Endothelial cell of umbilical vein (primary cell): Measurements from ENCODE around the gene PLAC1. TPM values are rescaled to one million over a fixed set of nuclear protein-coding genes. Genes with fewer than 3 reads are reported as not detected.

Experiments used
- BruUV-seq: library from RNA; stranded (reverse); fragments of 400-500 nt; replicated peaks from 2 replicates; lab custom pipeline; 2021; lab: Mats Ljungman, UMichigan
- CTCF ChIA-PET: fragments of 300-600, 350-600 bp; sonication (Branson Sonifier 250); formaldehyde crosslinking; loops from one replicate; lab custom pipeline; 2021; ENCODE audit warnings: antibody characterized with exemption, inconsistent platforms; lab: Charles Lee
- POLR2A ChIA-PET: fragments of 300-600, 350-600 bp; sonication (Branson Sonifier 250); formaldehyde crosslinking; loops from one replicate; lab custom pipeline; 2021; ENCODE audit warnings: antibody characterized with exemption, inconsistent platforms; lab: Charles Lee
- DNase-seq: peaks from one replicate; pipeline ENCODE4 v3.0.0-alpha.2; 2011; ENCODE audit warnings: low read depth, low spot score
- FAIRE-seq: peaks from 2 replicates; lab custom pipeline; 2011; peaks lifted over from hg19 to GRCh38; lab: Jason Lieb, UNC
- H2AFZ ChIP-seq: 2 replicates; pipeline ENCODE4 v1.6.0; 2012; ENCODE audit warnings: low read depth, low read length, control low read depth, inconsistent platforms
- H3K27ac ChIP-seq: 2 replicates; pipeline ENCODE4 v1.5.1; 2011; ENCODE audit warnings: low read depth, mild to moderate bottlenecking, control low read depth, low read length, moderate library complexity; ENCODE audit not compliant: insufficient read depth
- H3K27me3 ChIP-seq, 2 experiments: 2 replicates each; pipeline versions ENCODE4 v1.6.0 to v1.6.1; 2011; ENCODE audit warnings: low read length in 2 of 2, mixed read lengths in 1 of 2; ENCODE audit not compliant: control insufficient read depth in 2 of 2, insufficient read depth in 2 of 2
- H3K36me3 ChIP-seq, 2 experiments: 2 replicates in 1 of 2; 3 replicates in 1 of 2; pipeline ENCODE4 v1.5.1; 2011; ENCODE audit warnings: low read length in 2 of 2, mild to moderate bottlenecking in 1 of 2, moderate library complexity in 1 of 2; ENCODE audit not compliant: control insufficient read depth in 2 of 2, insufficient read depth in 2 of 2; ENCODE audit errors: extremely low read depth in 1 of 2
- H3K4me1 ChIP-seq: 3 replicates; pipeline ENCODE4 v1.5.1; 2011; ENCODE audit warnings: mild to moderate bottlenecking, low read length; ENCODE audit not compliant: control insufficient read depth, insufficient read depth; ENCODE audit errors: extremely low read depth
- H3K4me2 ChIP-seq: 2 replicates; pipeline ENCODE4 v1.6.1; 2011; ENCODE audit warnings: low read length, control low read depth, mixed read lengths; ENCODE audit not compliant: insufficient read depth
- H3K4me3 ChIP-seq, 3 experiments: fragments of 200-600 bp in 1 of 3; sonication (generic), shearing (Covaris generic) in 1 of 3; replicated peaks in 1 of 3; 2 replicates each; pipeline ENCODE4 v1.5.1; 2011 to 2016; ENCODE audit warnings: control low read depth in 3 of 3, low read length in 3 of 3, mild to moderate bottlenecking in 2 of 3, inconsistent platforms in 1 of 3, low read depth in 1 of 3, moderate library complexity in 1 of 3; ENCODE audit not compliant: insufficient read depth in 1 of 3
- H3K79me2 ChIP-seq: 2 replicates; pipeline ENCODE4 v1.6.0; 2012; ENCODE audit warnings: low read length, inconsistent platforms; ENCODE audit not compliant: control insufficient read depth, insufficient read depth
- H3K9ac ChIP-seq: replicated peaks from 2 replicates; pipeline ENCODE3; 2011; ENCODE audit warnings: low read length, control low read depth; ENCODE audit not compliant: insufficient read depth; ENCODE audit errors: extremely low read depth
- H3K9me1 ChIP-seq: replicated peaks from 3 replicates; pipeline ENCODE4 v1.6.0; 2011; ENCODE audit warnings: mild to moderate bottlenecking, low read length; ENCODE audit not compliant: control insufficient read depth, insufficient read depth; ENCODE audit errors: extremely low read depth
- H3K9me3 ChIP-seq: replicated peaks from 2 replicates; pipeline ENCODE4 v1.5.1; 2012; ENCODE audit warnings: low read length, inconsistent platforms; ENCODE audit not compliant: control insufficient read depth, insufficient read depth
- H4K20me1 ChIP-seq: replicated peaks from 2 replicates; pipeline ENCODE3; 2011; ENCODE audit warnings: mild to moderate bottlenecking, low read length; ENCODE audit not compliant: control insufficient read depth, insufficient read depth; ENCODE audit errors: extremely low read depth
- EZH2 ChIP-seq: IDR thresholded peaks from 2 replicates; pipeline ENCODE4 v1.6.1; 2012; ENCODE audit warnings: borderline replicate concordance, low read depth, mild to moderate bottlenecking, moderate library complexity, low read length, inconsistent platforms; ENCODE audit not compliant: severe bottlenecking
- FOS ChIP-seq: IDR thresholded peaks from 2 replicates; pipeline ENCODE4 v1.6.1; 2011; ENCODE audit warnings: mild to moderate bottlenecking, low read length, moderate library complexity, borderline replicate concordance; ENCODE audit not compliant: insufficient read depth
- GATA2 ChIP-seq: IDR thresholded peaks from 2 replicates; pipeline ENCODE4 v1.7.0; 2011; ENCODE audit warnings: low read depth, mild to moderate bottlenecking, moderate library complexity, mixed read lengths, low read length; ENCODE audit not compliant: insufficient read length, insufficient read depth
- JUN ChIP-seq: IDR thresholded peaks from 2 replicates; pipeline ENCODE4 v1.6.1; 2011; ENCODE audit warnings: borderline replicate concordance, low read depth; ENCODE audit not compliant: insufficient read length, insufficient read depth
- MAX ChIP-seq: IDR thresholded peaks from 2 replicates; pipeline ENCODE4 v1.6.1; 2011; ENCODE audit not compliant: insufficient read depth, insufficient read length
- MYC ChIP-seq: IDR thresholded peaks from one replicate; pipeline ENCODE4 v1.6.1; 2011; ENCODE audit warnings: mild to moderate bottlenecking, low read depth, low read length
- POLR2A ChIP-seq: IDR thresholded peaks from 2 replicates; pipeline ENCODE4 v1.6.1; 2012; ENCODE audit warnings: low read depth, mild to moderate bottlenecking, control low read depth, low read length
- POLR2AphosphoS5 ChIP-seq: IDR thresholded peaks from 2 replicates; pipeline ENCODE4 v1.6.1; 2012; ENCODE audit warnings: low read depth, mild to moderate bottlenecking, control low read depth, low read length, moderate library complexity; ENCODE audit not compliant: insufficient read depth
- dilution Hi-C: fragments of 300-500 bp; cut with MboI; formaldehyde crosslinking; loops from one replicate; pipeline ENCODE4 v1.15.0; 2019; ENCODE audit warnings: low sequenced_read_pairs; ENCODE audit not compliant: extremely low pct_ligation_motif_present
- intact Hi-C: fragments of 100-400 bp; cut with micrococcal nuclease; formaldehyde crosslinking; loops from one replicate; pipeline ENCODE4 v1.10.0; 2022
- polyA plus RNA-seq, 4 experiments: library from polyadenylated mRNA; depleted of rRNA in 3 of 4; stranded (reverse) in 3 of 4; unstranded in 1 of 4; fragments of >200 nt; gene quantifications; 2 replicates each; pipeline versions ENCODE4 v1.2.1 to v1.2.3, GENCODE V29; 2011 to 2012; ENCODE audit warnings: missing spikeins in 1 of 4
- total RNA-seq: library from RNA; stranded (reverse); gene quantifications from 2 replicates; pipeline ENCODE4 v1.2.3, GENCODE V29; 2021
- TF ChIP-seq, protein P1 (sequence below), 2 donors: IDR thresholded peaks; 1 replicate in 1 of 2; 2 replicates in 1 of 2; pipeline ENCODE4 v1.5.1; 2011; ENCODE audit warnings: low read length in 2 of 2, mild to moderate bottlenecking in 2 of 2, moderate library complexity in 2 of 2, control low read depth in 1 of 2, inconsistent platforms in 1 of 2, low read depth in 1 of 2; ENCODE audit not compliant: insufficient read depth in 1 of 2; ENCODE audit errors: extremely low read depth in 1 of 2

The PLAC1 gene
- total and polyA plus RNA-seq, 2 donors (not counting 3 experiments of a cell fraction or from before 2014, with no cell fraction given) = 0.58 to 2.4 TPM

GRCh38 chrX:134688839-134689238 is 30.6 kb upstream of the PLAC1 start:
- no TSS peak for BruUV-seq
- H3K4me2 ChIP-seq = no peak overlapping the region
- ChIA-PET POLR2A (no interaction called here), CTCF (no interaction called here)
- FAIRE-seq = peak; percentile 60
- H3K27me3 ChIP-seq = no peaks in the 10 kb centered on the region
- peaks cover 28% of the 10 kb centered on the region for H3K4me1 ChIP-seq
- no peak overlapping the region for H3K9ac ChIP-seq
- TF ChIP-seq JUN (peak; percentile 16), FOS (peak; percentile 53), POLR2AphosphoS5 (no peak)
- no peaks in the 10 kb centered on the region for H3K79me2 ChIP-seq
- no peak overlapping the region for H3K4me3 ChIP-seq
- dilution Hi-C loops (no loop called here), intact Hi-C loops (no loop called here)
- no peaks in the 10 kb centered on the region for H3K9me3 ChIP-seq
- no peaks in the 10 kb centered on the region for H4K20me1 ChIP-seq
- no peaks in the 10 kb centered on the region for H3K9me1 ChIP-seq
- no peak for DNase-seq
- H3K36me3 ChIP-seq = no peaks in the 10 kb centered on the region
- H2AFZ ChIP-seq = no peak overlapping the region
- no peak overlapping the region for H3K27ac ChIP-seq

DNA sequence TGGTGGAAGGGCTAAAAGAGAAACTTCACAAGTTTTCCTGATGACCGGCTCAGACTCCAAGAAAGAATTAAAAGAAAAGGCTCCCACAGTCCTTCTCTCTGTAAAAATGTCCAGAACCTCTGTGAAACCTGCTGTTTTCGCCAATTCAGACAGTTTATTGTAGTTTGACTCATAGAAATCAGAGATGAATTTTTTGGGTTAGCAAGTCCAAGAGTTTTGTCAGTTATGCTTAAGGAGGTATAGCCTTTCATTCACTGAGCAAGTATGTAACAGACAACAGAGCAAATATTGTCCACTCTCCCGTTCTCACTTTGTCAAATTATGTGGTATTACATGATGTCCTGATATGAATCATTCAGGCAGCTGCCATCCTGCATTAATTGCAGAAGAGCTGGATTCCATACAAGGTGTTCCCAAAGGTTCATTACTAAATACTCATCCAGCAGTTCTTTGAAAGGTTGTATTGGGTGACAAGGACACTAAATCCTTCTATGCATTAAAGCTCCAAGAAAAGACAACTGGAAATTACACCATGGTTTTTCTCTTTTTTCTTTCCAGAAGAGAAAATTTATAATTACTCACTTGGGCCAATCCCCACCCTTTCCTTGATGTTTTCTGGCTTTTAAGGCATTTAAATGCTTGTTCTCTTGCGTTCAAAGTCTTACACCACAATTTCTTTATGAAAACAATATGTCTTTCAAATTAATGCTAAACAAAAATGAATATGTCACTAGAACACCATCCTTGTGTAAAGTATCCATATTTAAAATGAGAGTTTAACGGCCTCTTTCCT is 30.0 kb upstream of the PLAC1 start:
- no peak overlapping the region for H2AFZ ChIP-seq
- no peak overlapping the region for H3K4me3 ChIP-seq
- ChIA-PET POLR2A (no interaction called here), CTCF (no interaction called here)
- FAIRE-seq (peak; percentile 49), DNase-seq (no peak)
- dilution Hi-C loops (no loop called here), intact Hi-C loops (no loop called here)
- H3K4me2 ChIP-seq = no peak overlapping the region
- no peaks in the 10 kb centered on the region for H3K79me2 ChIP-seq
- H3K4me1 ChIP-seq = peaks cover 29% of the 10 kb centered on the region
- H3K27ac ChIP-seq = no peak overlapping the region
- no peaks in the 10 kb centered on the region for H3K36me3 ChIP-seq
- H3K9me3 ChIP-seq = no peaks in the 10 kb centered on the region
- H3K9ac ChIP-seq = no peak overlapping the region
- H3K9me1 ChIP-seq = no peaks in the 10 kb centered on the region
- no peaks in the 10 kb centered on the region for H4K20me1 ChIP-seq
- no peak for TF ChIP-seq JUN
- no peak for TF ChIP-seq FOS
- no peak for TF ChIP-seq MAX
- no peak for TF ChIP-seq EZH2
- no peak for TF ChIP-seq POLR2AphosphoS5
- TF ChIP-seq MYC = no peak
- TF ChIP-seq GATA2 = no peak
- no peak for TF ChIP-seq POLR2A
- TF ChIP-seq, protein P1, sequence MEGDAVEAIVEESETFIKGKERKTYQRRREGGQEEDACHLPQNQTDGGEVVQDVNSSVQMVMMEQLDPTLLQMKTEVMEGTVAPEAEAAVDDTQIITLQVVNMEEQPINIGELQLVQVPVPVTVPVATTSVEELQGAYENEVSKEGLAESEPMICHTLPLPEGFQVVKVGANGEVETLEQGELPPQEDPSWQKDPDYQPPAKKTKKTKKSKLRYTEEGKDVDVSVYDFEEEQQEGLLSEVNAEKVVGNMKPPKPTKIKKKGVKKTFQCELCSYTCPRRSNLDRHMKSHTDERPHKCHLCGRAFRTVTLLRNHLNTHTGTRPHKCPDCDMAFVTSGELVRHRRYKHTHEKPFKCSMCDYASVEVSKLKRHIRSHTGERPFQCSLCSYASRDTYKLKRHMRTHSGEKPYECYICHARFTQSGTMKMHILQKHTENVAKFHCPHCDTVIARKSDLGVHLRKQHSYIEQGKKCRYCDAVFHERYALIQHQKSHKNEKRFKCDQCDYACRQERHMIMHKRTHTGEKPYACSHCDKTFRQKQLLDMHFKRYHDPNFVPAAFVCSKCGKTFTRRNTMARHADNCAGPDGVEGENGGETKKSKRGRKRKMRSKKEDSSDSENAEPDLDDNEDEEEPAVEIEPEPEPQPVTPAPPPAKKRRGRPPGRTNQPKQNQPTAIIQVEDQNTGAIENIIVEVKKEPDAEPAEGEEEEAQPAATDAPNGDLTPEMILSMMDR (IDR thresholded peaks at IDR 0.05; ENCODE audit: extremely low read depth in 1 of 2, insufficient read depth in 1 of 2, low read depth in 1 of 2, low read length in 2 of 2) = no peak
- no TSS peak for BruUV-seq
- H3K27me3 ChIP-seq = no peaks in the 10 kb centered on the region
